VCaP (cell line): ENCODE measurements around the gene TSPAN4.

Experiments
- H3K27ac ChIP-seq: fragments of 450-650 bp; 2 replicates; pipeline ENCODE4 v1.5.1; 2017
- CTCF ChIP-seq: fragments of 450-650 bp; conservative IDR thresholded peaks from 2 replicates; pipeline ENCODE4 v1.5.1; 2017; ENCODE audit warnings: mild to moderate bottlenecking, moderate library complexity

Gene TSPAN4

GRCh38 chr11:852762-853161, 10.1 kb downstream of the TSPAN4 start:
- no peak for TF ChIP-seq CTCF
- H3K27ac ChIP-seq, result no peak overlapping the region

GRCh38 chr11:853682-854448, 11.2 kb downstream of the TSPAN4 start:
- no peak overlapping the region for H3K27ac ChIP-seq
- TF ChIP-seq CTCF, result no peak

GRCh38 chr11:854601-855329, 12.1 kb downstream of the TSPAN4 start:
- no peak overlapping the region for H3K27ac ChIP-seq
- no peak for TF ChIP-seq CTCF

- H3K27ac ChIP-seq, result no peak overlapping the region
- no peak for TF ChIP-seq CTCF
Measured at GRCh38 chr11:855330-855674, 12.7 kb downstream of the TSPAN4 start.

- H3K27ac ChIP-seq, result no peak overlapping the region
- no peak for TF ChIP-seq CTCF
Measured at GRCh38 chr11:855796-856195, 13.1 kb downstream of the TSPAN4 start.

- H3K27ac ChIP-seq, result no peak overlapping the region
- TF ChIP-seq CTCF, result no peak
Measured at GRCh38 chr11:856397-856796, 13.7 kb downstream of the TSPAN4 start.

- TF ChIP-seq CTCF, result no peak
- no peak overlapping the region for H3K27ac ChIP-seq
Measured at GRCh38 chr11:858053-858761, 15.6 kb downstream of the TSPAN4 start.
